Measurements from ENCODE around the gene RAC2. TPM values are rescaled to one million over a fixed set of nuclear protein-coding genes. Genes with fewer than 3 reads are reported as not detected.

RAC2 gene
- total RNA-seq, 1 experiment from 2014 or later: 50.5 TPM

- intact Hi-C loops (cut with micrococcal nuclease): no loop called here
- H2AFZ ChIP-seq (ENCODE audit: low read length): no peak overlapping the region
- ChIA-PET CTCF (no interaction called here), POLR2A (ENCODE audit: unreplicated experiment) (no interaction called here)
- TF ChIP-seq CTCF (conservative IDR thresholded peaks at IDR 0.05; ENCODE audit: low read depth, low read length) (0 out of 2 replicates have a peak, but pooled peaks have one; percentile 15), EZH2phosphoT487 (IDR thresholded peaks at IDR 0.05; ENCODE audit: borderline replicate concordance, low read length) (no peak)
- H3F3A ChIP-seq (ENCODE audit: low read length, unreplicated experiment): no peaks in the 10 kb centered on the region
- no TSS peak for BruUV-seq (replicated peaks)
- ATAC-seq: peak; percentile 30; the same call in 1 of the 2 replicates
- no peak overlapping the region for H3K4me3 ChIP-seq (ENCODE audit: low read length)
- H4K20me1 ChIP-seq (ENCODE audit: low read length): no peaks in the 10 kb centered on the region
- 0 out of 2 replicates have a peak, but pooled peaks cover 4% of the 10 kb centered on the region for H3K79me2 ChIP-seq (ENCODE audit: low read length)
- H3K9ac ChIP-seq (ENCODE audit: low read length): no peak overlapping the region
- no peaks in the 10 kb centered on the region for H3K27me3 ChIP-seq (ENCODE audit: low read length)
- H3K36me3 ChIP-seq (ENCODE audit: low read depth, low read length): no peaks in the 10 kb centered on the region
- H3K27ac ChIP-seq (ENCODE audit: low read length): no peak overlapping the region
- H3K9me2 ChIP-seq (replicated peaks; ENCODE audit: low read length): no peaks in the 10 kb centered on the region
- H3K4me2 ChIP-seq (ENCODE audit: low read length): no peak overlapping the region
- DNase-seq: no peak
- no peaks in the 10 kb centered on the region for H3K9me3 ChIP-seq (ENCODE audit: low read length)
- peaks cover 24% of the 10 kb centered on the region for H3K4me1 ChIP-seq (ENCODE audit: insufficient read depth, low read length)
Observed at GRCh38 chr22:37183432-37184379, 60.4 kb downstream of the RAC2 start.

- Histone ChIP-seq H3K9me3 (ENCODE audit: low read length) (no peaks in the 10 kb centered on the region), H3K27ac (ENCODE audit: low read length) (no peak overlapping the region), H3K9ac (ENCODE audit: low read length) (no peak overlapping the region), H3K9me2 (replicated peaks; ENCODE audit: low read length) (no peaks in the 10 kb centered on the region), H3K36me3 (ENCODE audit: low read depth, low read length) (no peaks in the 10 kb centered on the region), H3K4me1 (ENCODE audit: insufficient read depth, low read length) (peaks cover 16% of the 10 kb centered on the region), H3K4me2 (ENCODE audit: low read length) (no peak overlapping the region), H3K79me2 (ENCODE audit: low read length) (0 out of 2 replicates have a peak, but pooled peaks cover 4% of the 10 kb centered on the region), H3K27me3 (ENCODE audit: low read length) (no peaks in the 10 kb centered on the region), H3F3A (ENCODE audit: low read length, unreplicated experiment) (no peaks in the 10 kb centered on the region), H3K4me3 (ENCODE audit: low read length) (no peak overlapping the region), H4K20me1 (ENCODE audit: low read length) (no peaks in the 10 kb centered on the region), H2AFZ (ENCODE audit: low read length) (no peak overlapping the region)
- ATAC-seq (no peak), DNase-seq (no peak)
- CTCF ChIA-PET: no interaction called here
- TF ChIP-seq EZH2phosphoT487 (IDR thresholded peaks at IDR 0.05; ENCODE audit: borderline replicate concordance, low read length) (no peak), CTCF (conservative IDR thresholded peaks at IDR 0.05; ENCODE audit: low read depth, low read length) (no peak), EZH2 (IDR thresholded peaks at IDR 0.05; ENCODE audit: low read length, unreplicated experiment) (no peak)
- intact Hi-C loops (cut with micrococcal nuclease): no loop called here
- POLR2A ChIA-PET (ENCODE audit: unreplicated experiment): no interaction called here
- no TSS peak for BruUV-seq (replicated peaks)
Observed at GRCh38 chr22:37182949-37183245, 61.2 kb downstream of the RAC2 start.
